PFSK-1 (cell line): Measurements from ENCODE around the gene LEFTY1.

ENCODE experiments used
- FOXP2 ChIP-seq: optimal IDR thresholded peaks from 2 replicates; pipeline ENCODE3; 2011; ENCODE audit warnings: borderline replicate concordance, control low read depth, inconsistent platforms; ENCODE audit not compliant: insufficient read depth; ENCODE audit errors: extremely low read length, extremely low read depth
- POLR2AphosphoS5 ChIP-seq: IDR thresholded peaks from 2 replicates; pipeline ENCODE4 v1.6.1; 2012; ENCODE audit warnings: low read depth, mild to moderate bottlenecking, control low read depth, low read length, moderate library complexity
- SIN3A ChIP-seq: IDR thresholded peaks from 2 replicates; pipeline ENCODE4 v1.6.1; 2012; ENCODE audit warnings: mild to moderate bottlenecking, low read length, moderate library complexity, borderline replicate concordance; ENCODE audit not compliant: insufficient read depth
- TAF1 ChIP-seq: IDR thresholded peaks from 2 replicates; pipeline ENCODE4 v1.6.1; 2012; ENCODE audit warnings: low read length, control low read depth, borderline replicate concordance; ENCODE audit not compliant: insufficient read depth
- TF ChIP-seq, protein P1 (sequence below), 2 experiments: IDR thresholded peaks; 2 replicates each; pipeline versions ENCODE4 v1.6.1 to v1.8.0; 2011 to 2012; ENCODE audit warnings: low read depth in 2 of 2, low read length in 2 of 2, control low read depth in 1 of 2, inconsistent platforms in 1 of 2, mild to moderate bottlenecking in 1 of 2, moderate library complexity in 1 of 2; ENCODE audit not compliant: insufficient read depth in 1 of 2

DNA sequence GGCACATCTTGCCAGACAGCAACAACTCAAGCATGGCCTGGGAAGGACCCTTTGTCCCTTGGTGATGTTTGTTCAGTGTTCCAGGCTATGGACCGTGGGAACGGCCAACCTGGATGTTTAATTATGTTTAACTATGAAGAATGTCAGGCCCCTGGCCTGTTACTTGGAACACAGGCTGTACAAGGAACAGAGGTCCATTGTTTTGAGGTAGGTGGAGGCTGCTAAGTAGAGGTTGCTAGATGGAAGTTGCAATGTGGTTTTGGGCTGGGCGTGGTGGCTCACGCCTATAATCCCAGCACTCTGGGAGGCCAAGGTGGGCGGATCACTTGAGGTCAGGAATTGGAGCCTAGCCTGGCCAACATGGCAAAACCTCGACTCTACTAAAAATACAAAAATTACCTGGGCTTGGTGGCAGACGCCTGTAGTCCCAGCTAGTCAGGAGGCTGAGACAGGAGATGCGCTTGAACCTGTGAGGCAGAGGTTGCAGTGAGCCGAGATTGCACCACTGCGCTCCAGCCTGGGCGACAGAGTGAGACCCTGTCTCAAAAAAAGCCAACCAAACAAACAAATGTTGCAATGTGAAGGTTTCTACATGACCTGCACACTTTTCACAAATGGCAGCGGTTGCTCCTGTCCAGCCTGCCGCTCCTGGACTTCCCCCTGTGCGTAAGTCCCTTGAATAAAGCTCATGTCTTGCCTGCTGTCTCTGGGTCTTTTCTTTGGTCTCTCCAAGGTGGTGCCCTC, 2.5 kb upstream of the LEFTY1 start:
- TF ChIP-seq, protein P1, sequence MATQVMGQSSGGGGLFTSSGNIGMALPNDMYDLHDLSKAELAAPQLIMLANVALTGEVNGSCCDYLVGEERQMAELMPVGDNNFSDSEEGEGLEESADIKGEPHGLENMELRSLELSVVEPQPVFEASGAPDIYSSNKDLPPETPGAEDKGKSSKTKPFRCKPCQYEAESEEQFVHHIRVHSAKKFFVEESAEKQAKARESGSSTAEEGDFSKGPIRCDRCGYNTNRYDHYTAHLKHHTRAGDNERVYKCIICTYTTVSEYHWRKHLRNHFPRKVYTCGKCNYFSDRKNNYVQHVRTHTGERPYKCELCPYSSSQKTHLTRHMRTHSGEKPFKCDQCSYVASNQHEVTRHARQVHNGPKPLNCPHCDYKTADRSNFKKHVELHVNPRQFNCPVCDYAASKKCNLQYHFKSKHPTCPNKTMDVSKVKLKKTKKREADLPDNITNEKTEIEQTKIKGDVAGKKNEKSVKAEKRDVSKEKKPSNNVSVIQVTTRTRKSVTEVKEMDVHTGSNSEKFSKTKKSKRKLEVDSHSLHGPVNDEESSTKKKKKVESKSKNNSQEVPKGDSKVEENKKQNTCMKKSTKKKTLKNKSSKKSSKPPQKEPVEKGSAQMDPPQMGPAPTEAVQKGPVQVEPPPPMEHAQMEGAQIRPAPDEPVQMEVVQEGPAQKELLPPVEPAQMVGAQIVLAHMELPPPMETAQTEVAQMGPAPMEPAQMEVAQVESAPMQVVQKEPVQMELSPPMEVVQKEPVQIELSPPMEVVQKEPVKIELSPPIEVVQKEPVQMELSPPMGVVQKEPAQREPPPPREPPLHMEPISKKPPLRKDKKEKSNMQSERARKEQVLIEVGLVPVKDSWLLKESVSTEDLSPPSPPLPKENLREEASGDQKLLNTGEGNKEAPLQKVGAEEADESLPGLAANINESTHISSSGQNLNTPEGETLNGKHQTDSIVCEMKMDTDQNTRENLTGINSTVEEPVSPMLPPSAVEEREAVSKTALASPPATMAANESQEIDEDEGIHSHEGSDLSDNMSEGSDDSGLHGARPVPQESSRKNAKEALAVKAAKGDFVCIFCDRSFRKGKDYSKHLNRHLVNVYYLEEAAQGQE (IDR thresholded peaks at IDR 0.05; ENCODE audit: insufficient read depth in 1 of 2, low read depth in 2 of 2, low read length in 2 of 2): no peak
- TF ChIP-seq POLR2AphosphoS5 (no peak), SIN3A (no peak), TAF1 (no peak), FOXP2 (no peak)
